HEK293 (cell line): ENCODE data around the gene SOHLH2.
A peak's percentile ranks its signal among the peaks of the same experiment; 100 is the strongest.

Experiments used
- GLI2 ChIP-seq: fragments of 450-650 bp; formaldehyde crosslinking; IDR thresholded peaks from 2 replicates; pipeline ENCODE4; 2017; ENCODE audit warnings: missing biosample characterization, missing genetic modification characterization, low read depth, borderline replicate concordance
- KLF9 ChIP-seq: fragments of 450-650 bp; formaldehyde crosslinking; IDR thresholded peaks from 2 replicates; pipeline ENCODE4 v1.5.1; 2016; ENCODE audit warnings: missing biosample characterization, missing genetic modification characterization, low read depth
- MEIS1 ChIP-seq: sonication (generic); formaldehyde crosslinking; IDR thresholded peaks from 2 replicates; pipeline ENCODE4 v1.8.1; 2022; ENCODE audit warnings: missing genetic modification reagents, mild to moderate bottlenecking, borderline replicate concordance
- ZBTB11 ChIP-seq: fragments of 450-650 bp; formaldehyde crosslinking; conservative IDR thresholded peaks from 2 replicates; pipeline ENCODE4 v1.5.1; 2016; ENCODE audit warnings: low read depth, missing biosample characterization, missing genetic modification characterization
- ZEB2 ChIP-seq: fragments of 450-650 bp; formaldehyde crosslinking; IDR thresholded peaks from 2 replicates; pipeline ENCODE4 v1.5.1; 2016; ENCODE audit warnings: missing biosample characterization, missing genetic modification characterization
- ZNF248 ChIP-seq: fragments of 450-650 bp; formaldehyde crosslinking; IDR thresholded peaks from 2 replicates; pipeline ENCODE4 v1.5.1; 2017; ENCODE audit warnings: missing biosample characterization, missing genetic modification characterization
- ZNF362 ChIP-seq: fragments of 450-650 bp; formaldehyde crosslinking; IDR thresholded peaks from 2 replicates; pipeline ENCODE4 v1.5.1; 2016; ENCODE audit warnings: missing biosample characterization, missing genetic modification characterization
- ZNF366 ChIP-seq: fragments of 450-650 bp; formaldehyde crosslinking; conservative IDR thresholded peaks from 2 replicates; pipeline ENCODE4 v1.5.1; 2016; ENCODE audit warnings: missing biosample characterization, missing genetic modification characterization
- ZNF37A ChIP-seq: fragments of 450-650 bp; IDR thresholded peaks from 2 replicates; pipeline ENCODE4 v1.5.1; 2018; ENCODE audit warnings: missing biosample characterization, missing genetic modification characterization
- ZNF514 ChIP-seq: fragments of 450-650 bp; formaldehyde crosslinking; IDR thresholded peaks from 2 replicates; pipeline ENCODE4 v1.5.1; 2016; ENCODE audit warnings: missing biosample characterization, missing genetic modification characterization
- ZNF629 ChIP-seq: fragments of 450-650 bp; formaldehyde crosslinking; IDR thresholded peaks from 2 replicates; pipeline ENCODE4 v1.5.1; 2017; ENCODE audit warnings: missing biosample characterization, missing genetic modification characterization
- ZNF837 ChIP-seq: fragments of 450-650 bp; formaldehyde crosslinking; IDR thresholded peaks from 2 replicates; pipeline ENCODE4 v1.5.1; 2016; ENCODE audit warnings: missing biosample characterization, missing genetic modification characterization
- TF ChIP-seq, protein P1 (sequence below): fragments of 450-650 bp; formaldehyde crosslinking; IDR thresholded peaks from 2 replicates; pipeline ENCODE4 v1.5.1; 2016; ENCODE audit warnings: missing biosample characterization, missing genetic modification characterization
- TF ChIP-seq, protein P2 (sequence below): fragments of 450-650 bp; formaldehyde crosslinking; IDR thresholded peaks from 2 replicates; pipeline ENCODE4 v1.5.1; 2016; ENCODE audit warnings: missing biosample characterization, missing genetic modification characterization
- TF ChIP-seq, protein P3 (sequence below): fragments of 450-650 bp; formaldehyde crosslinking; IDR thresholded peaks from 2 replicates; pipeline ENCODE4 v1.5.1; 2016; ENCODE audit warnings: missing biosample characterization, missing genetic modification characterization, borderline replicate concordance
- TF ChIP-seq, protein P4 (sequence below): sonication (generic); formaldehyde crosslinking; IDR thresholded peaks from 2 replicates; pipeline ENCODE4 v1.8.1; 2022; ENCODE audit warnings: mild to moderate bottlenecking, moderate library complexity, missing genetic modification reagents

The SOHLH2 gene

DNA sequence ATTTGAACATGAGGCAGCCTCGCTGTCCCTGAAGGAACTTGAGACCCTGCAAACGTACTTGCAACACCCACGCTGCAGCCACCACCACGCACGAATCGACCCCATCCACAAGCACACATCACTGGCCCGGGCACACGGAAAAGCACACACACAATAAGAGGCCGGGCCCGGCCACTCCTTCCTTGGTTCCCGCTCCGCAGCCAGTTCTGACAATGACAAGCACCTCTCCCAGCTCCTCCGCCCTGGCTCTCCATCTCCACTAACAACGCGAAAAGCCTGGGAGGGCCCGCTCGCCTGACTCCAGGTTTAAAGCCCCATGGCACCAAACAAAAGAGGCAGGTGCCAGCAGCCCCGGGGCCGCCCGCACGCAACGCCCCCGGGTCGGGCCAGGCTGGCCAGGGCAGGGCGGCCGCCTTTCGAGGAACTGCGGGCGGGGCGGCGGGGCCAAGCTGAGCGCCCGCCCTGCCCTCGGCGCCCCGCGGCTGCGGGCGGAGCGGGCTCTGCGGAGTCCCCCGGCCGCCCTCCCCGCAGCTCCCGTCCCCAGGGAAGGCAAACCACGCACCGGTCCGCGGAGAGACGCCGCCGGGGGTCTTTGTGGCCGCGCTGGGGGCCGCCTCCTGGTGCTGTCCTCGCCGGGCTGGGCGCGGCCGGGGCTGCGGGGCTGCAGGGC is 83.7 kb downstream of the SOHLH2 start (continued):
- TF ChIP-seq ZNF514 (tag by site-specific recombination) (no peak), ZBTB11 (tag by site-specific recombination) (no peak), ZNF629 (tag by site-specific recombination) (no peak), ZNF37A (tag by site-specific recombination) (no peak), ZNF362 (no peak), ZEB2 (no peak), GLI2 (no peak), KLF9 (peak; percentile 30; the same call in 1 of the 2 replicates), MEIS1 (CRISPR knock-in tag) (no peak), ZNF837 (no peak), ZNF248 (tag by site-specific recombination) (no peak), ZNF366 (tag by site-specific recombination) (no peak)
- TF ChIP-seq, protein P1, sequence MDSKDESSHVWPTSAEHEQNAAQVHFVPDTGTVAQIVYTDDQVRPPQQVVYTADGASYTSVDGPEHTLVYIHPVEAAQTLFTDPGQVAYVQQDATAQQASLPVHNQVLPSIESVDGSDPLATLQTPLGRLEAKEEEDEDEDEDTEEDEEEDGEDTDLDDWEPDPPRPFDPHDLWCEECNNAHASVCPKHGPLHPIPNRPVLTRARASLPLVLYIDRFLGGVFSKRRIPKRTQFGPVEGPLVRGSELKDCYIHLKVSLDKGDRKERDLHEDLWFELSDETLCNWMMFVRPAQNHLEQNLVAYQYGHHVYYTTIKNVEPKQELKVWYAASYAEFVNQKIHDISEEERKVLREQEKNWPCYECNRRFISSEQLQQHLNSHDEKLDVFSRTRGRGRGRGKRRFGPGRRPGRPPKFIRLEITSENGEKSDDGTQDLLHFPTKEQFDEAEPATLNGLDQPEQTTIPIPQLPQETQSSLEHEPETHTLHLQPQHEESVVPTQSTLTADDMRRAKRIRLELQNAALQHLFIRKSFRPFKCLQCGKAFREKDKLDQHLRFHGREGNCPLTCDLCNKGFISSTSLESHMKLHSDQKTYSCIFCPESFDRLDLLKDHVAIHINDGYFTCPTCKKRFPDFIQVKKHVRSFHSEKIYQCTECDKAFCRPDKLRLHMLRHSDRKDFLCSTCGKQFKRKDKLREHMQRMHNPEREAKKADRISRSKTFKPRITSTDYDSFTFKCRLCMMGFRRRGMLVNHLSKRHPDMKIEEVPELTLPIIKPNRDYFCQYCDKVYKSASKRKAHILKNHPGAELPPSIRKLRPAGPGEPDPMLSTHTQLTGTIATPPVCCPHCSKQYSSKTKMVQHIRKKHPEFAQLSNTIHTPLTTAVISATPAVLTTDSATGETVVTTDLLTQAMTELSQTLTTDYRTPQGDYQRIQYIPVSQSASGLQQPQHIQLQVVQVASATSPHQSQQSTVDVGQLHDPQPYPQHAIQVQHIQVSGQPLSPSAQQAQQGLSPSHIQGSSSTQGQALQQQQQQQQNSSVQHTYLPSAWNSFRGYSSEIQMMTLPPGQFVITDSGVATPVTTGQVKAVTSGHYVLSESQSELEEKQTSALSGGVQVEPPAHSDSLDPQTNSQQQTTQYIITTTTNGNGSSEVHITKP: no peak
- TF ChIP-seq, protein P2, sequence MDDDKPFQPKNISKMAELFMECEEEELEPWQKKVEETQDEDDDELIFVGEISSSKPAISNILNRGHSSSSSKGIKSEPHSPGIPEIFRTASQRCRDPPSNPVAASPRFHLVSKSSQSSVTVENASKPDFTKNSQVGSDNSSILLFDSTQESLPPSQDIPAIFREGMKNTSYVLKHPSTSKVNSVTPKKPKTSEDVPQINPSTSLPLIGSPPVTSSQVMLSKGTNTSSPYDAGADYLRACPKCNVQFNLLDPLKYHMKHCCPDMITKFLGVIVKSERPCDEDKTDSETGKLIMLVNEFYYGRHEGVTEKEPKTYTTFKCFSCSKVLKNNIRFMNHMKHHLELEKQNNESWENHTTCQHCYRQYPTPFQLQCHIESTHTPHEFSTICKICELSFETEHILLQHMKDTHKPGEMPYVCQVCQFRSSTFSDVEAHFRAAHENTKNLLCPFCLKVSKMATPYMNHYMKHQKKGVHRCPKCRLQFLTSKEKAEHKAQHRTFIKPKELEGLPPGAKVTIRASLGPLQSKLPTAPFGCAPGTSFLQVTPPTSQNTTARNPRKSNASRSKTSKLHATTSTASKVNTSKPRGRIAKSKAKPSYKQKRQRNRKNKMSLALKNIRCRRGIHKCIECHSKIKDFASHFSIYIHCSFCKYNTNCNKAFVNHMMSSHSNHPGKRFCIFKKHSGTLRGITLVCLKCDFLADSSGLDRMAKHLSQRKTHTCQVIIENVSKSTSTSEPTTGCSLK (tag by site-specific recombination): no peak
- TF ChIP-seq, protein P3, sequence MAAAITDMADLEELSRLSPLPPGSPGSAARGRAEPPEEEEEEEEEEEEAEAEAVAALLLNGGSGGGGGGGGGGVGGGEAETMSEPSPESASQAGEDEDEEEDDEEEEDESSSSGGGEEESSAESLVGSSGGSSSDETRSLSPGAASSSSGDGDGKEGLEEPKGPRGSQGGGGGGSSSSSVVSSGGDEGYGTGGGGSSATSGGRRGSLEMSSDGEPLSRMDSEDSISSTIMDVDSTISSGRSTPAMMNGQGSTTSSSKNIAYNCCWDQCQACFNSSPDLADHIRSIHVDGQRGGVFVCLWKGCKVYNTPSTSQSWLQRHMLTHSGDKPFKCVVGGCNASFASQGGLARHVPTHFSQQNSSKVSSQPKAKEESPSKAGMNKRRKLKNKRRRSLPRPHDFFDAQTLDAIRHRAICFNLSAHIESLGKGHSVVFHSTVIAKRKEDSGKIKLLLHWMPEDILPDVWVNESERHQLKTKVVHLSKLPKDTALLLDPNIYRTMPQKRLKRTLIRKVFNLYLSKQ (tag by site-specific recombination): no peak
- TF ChIP-seq, protein P4, sequence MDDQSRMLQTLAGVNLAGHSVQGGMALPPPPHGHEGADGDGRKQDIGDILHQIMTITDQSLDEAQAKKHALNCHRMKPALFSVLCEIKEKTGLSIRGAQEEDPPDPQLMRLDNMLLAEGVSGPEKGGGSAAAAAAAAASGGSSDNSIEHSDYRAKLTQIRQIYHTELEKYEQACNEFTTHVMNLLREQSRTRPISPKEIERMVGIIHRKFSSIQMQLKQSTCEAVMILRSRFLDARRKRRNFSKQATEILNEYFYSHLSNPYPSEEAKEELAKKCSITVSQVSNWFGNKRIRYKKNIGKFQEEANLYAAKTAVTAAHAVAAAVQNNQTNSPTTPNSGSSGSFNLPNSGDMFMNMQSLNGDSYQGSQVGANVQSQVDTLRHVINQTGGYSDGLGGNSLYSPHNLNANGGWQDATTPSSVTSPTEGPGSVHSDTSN (CRISPR knock-in tag): no peak
- TF ChIP-seq, all 188 proteins: peak for 14
